ENCODE results near the gene FSIP1. TPM values are rescaled to one million over a fixed set of nuclear protein-coding genes. Genes with fewer than 3 reads are reported as not detected.

FSIP1 gene
- total RNA-seq, 1 donor from 2014 or later = 0.91 TPM

DNA sequence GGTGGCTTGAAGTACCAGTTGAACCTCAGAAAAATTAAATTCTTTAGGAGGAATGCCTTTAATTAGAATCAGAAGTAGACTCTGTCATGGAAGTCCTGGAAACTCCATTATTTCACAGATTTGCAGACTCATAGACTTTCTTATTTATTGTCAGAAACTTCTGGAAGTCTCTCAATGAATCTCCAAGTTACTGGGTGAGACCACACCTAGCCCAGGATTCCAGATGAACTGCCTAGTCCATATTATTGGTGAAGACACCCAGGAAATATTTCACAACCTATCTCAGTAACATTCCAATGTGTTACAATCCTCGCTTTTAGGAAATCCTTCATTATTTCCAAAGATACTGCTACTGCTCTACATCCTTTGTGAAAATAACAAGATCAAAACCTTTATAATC lies 208.2 kb downstream of the FSIP1 start:
- intact Hi-C loops (cut with micrococcal nuclease) = no loop called here

DNA sequence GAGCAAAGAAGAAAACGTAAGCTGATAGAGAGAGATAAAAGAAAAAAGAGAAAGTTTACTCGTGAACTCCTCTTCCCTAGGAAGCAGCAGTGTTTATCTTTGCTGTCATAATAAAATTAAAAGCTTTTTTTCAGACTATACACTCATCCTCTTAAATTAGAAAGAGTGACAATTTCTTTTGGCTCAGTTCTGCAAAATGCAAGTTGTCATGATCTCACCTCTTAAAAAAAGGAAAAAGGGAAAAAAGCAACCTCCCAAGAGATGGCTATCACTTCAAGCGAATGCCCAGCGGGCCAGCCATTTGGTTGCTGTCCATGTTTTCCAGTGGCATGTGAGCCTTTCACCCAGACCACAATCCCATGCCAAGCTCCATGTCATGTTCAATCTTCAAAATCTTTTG lies 208.8 kb downstream of the FSIP1 start:
- intact Hi-C loops (cut with micrococcal nuclease) = no loop called here

DNA sequence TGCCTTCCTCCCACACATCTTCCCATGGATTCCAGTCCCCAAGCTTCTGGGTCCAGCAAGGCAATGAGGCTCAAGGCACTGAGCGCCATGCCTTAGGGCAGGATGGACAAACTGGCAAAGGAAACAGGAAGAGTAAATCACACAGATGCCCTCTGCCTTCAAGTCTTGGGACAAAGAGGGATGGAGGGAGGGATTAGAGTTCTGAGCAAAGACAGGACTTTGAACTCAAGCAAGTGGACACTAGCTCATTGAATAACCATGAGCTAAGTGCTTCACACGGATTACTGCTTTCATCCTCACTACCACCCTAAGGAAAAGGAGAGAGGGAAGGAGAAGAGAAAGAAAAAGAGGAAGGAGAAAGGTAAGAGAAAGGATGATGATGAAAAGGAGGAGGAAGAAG lies 209.4 kb downstream of the FSIP1 start:
- intact Hi-C loops (cut with micrococcal nuclease) = no loop called here

DNA sequence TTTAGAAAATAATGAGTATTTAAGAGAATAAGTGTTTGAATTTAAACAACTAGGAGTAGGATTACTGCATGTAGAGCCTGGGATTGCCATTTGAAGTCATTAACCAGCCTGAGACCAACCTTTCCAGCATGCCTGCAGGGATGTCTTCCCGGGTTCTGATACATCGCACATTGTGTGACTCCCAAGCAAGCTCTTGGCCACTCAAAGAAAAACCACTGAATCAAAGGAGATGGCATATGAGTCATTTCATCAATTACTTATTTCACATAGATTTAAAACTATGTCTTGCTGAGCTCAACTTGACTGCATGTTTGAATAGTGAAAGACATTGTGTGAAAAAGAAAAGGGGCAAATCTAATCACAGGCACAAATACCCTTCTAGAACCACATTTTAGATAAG lies 216.8 kb downstream of the FSIP1 start:
- intact Hi-C loops (cut with micrococcal nuclease) = no loop called here

DNA sequence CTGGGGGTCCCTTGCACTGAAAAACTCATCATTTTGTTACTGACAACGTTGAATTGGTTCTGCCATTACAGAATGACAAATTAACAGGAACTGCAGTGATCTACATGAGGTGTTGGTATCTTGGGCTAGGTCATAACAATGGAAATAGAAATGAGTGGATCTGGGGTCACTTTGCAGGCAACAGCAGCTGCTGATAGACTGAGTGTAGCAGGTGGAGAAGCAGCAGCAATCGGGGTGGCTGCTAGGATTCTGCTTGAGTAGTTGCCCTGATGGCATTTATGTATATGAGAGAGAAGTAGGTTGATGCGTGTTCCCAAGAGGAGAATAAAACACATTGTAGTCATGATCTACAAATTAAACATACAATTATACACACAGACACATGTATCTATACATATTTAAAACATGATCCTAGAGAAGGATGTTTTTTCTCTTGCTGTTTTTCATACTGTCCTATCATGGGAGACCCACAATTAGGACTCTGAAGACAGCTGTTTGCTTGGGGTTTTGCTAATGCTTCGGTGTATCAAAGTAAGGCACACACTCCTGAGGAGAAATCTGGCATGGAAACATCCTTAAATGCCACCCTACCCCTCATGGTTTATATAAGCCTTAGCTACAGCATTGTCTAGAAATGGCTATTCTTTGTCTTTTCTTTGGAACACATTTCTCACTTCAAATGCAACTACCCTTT lies 217.5 kb downstream of the FSIP1 start:
- intact Hi-C loops (cut with micrococcal nuclease) = no loop called here

DNA sequence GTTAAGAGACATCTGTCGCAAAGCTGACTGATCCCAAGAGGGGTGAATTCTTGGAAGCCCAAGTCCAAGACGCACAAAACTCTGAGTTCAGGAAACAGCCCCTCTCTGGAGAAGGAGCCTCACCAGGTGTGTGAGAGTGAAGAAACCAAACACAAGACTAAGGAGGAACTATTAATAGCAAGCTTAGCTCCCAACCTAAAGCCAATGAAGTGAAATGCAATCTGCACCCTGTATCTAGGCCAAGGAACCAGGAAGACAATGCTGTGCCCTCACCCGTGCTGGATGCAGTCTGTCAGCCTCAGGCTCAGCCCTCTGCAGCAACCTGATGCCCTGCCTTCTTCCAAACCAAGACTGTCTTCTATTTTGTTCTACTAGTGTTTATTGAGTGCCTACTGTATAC lies 224.2 kb downstream of the FSIP1 start:
- intact Hi-C loops (cut with micrococcal nuclease) = no loop called here

DNA sequence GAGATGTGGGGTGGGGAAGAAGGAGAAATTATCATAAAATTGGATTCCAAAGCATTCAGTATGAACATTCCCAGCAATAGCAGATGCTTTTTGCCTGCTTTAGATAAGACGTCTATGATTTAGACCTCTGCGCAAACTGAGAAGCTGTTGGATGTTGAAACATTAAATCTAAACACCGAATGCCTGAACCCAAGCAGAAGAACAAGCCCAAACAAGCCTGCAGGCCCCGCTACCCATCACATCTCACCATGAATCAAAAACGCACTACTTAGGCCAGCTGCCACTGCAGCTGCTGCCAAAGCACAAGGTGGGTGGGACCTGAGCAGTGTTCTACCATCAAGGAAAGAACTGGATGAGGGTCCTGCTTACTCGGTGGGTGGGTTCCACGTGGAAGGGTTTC lies 226.2 kb downstream of the FSIP1 start:
- intact Hi-C loops (cut with micrococcal nuclease) = no loop called here

DNA sequence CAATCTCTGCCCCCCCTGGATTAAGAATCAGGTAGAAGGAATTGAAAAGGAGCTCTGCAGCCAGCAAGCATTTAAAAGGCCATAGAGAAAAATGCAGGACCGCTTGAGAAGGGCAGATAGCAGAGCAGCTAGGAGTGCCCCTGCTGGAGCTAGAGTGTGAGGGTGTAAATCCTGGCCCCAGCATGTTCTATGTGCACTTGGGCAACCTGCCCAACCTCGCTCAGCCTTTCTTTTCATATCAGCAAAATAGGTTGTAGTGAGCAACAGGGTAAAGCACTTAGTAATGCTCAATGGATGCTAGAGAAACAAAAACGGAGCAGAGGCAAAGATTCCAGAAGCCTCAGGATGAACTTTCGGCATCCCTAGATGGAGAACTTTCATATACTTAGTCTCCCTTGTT lies 226.8 kb downstream of the FSIP1 start:
- intact Hi-C loops (cut with micrococcal nuclease) = no loop called here

DNA sequence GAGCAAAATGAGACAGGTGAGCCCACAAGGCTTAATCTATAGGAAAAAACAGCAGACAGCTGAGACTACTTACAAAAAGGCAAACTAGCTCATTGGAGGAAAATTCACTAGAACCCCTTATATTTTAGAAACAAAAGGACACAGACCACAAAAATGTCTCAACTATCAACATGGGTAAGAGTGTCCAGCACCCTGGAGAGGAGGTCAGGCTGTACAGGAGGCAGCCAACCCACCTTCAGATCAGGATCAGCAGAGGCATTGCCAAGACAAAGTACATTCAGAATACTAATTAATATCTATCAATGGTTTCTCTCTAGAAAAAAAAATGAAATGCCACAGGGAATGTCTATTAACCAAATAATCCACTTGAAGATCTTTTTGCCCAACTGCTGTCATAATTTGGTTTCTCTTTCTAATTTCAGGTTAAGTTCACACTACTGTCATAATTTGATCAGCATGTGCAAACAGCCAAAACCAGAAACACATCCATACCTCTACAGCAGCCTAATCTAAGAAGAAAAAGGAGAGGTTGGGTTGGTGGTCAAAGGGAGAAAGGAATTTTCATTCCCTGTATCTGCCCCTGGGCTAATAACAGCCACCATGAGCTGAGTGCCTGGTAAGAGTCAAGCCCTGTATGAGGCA lies 227.8 kb downstream of the FSIP1 start:
- intact Hi-C loops (cut with micrococcal nuclease) = no loop called here

DNA sequence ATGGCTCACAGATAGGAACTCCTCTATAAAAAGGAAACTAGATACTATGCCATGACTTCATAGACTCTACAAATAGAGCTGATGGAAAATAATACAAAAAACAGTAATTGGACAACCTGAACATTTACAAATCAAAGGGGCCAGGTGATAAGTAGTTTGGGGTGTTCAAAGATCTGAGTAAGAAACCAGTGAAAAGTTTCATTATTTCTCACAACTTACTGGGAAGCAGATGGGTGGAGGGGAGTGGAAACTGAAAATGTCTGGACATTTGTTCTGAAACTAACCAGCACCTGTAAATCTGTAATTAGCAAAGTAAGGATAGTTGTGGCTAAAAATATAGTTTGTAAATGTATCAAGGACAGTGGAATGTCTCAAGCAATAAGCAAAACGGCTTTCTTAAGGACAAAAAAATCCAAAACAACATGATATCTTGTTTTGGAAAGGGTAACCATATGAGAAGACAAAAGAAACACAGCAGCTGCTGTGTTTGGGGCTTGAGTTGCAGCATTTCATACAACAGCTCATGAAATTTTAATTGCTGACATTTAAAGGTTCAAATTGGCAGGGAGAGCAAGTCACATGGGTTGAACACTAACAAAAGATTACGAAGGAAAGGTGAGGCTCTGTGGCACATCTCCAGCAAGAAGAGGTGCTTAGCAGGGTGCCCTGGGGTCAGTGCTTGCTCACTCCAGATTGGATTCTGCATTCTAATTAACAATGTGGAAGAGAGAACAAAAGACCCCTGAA lies 228.5 kb downstream of the FSIP1 start:
- intact Hi-C loops (cut with micrococcal nuclease) = no loop called here

DNA sequence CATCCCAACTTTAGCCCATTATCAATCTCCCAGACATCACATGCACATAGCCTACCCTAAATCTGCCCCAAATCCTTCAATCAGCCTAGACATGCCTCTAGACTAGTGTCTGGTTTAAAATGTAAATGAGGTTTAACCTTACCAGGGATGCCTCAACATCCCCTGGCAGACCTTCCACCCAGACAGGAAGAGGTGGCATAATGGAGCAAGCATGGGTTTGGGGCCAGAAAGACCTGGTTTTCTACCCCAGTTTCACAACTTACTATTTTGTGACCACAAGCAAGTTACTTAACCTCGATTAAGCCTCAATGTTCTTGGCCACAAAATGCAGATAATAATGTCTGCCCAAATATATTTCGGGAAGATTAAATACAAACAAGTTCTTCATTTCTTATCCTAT lies 230.1 kb downstream of the FSIP1 start:
- intact Hi-C loops (cut with micrococcal nuclease) = no loop called here

DNA sequence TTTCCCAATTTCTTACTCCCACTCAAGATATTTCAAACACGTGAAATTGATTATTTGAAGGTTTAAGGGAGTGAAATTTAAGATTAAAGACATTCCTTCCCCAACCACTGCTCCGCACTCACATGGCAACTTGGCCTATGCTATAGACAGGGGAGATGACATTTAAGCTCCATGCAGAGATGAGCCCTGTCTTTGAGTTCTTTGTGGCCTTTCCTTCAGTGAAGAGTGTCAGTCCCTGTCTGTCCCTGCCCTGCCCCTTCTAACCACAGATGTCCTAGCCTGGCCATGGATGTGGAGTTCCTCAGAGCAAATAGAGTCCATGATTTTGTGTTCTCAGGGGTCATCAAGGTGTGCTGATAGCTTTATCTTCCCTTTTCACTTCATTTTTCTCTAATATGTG lies 231.2 kb downstream of the FSIP1 start:
- intact Hi-C loops (cut with micrococcal nuclease) = no loop called here

Other genes starting within 250 kb of the FSIP1 start
- gene THBS1, start 201.8 kb downstream of the FSIP1 start, total RNA-seq = 2.1 and 3.1 TPM in 2 replicates
- 0.10 and 0.20 TPM in 2 replicates for gene GPR176, start 137.4 kb upstream of the FSIP1 start, total RNA-seq
- gene EIF2AK4, start 151.3 kb upstream of the FSIP1 start, total RNA-seq = 42.0 and 42.4 TPM in 2 replicates